ENCODE data around the gene KIAA1755.

The KIAA1755 gene

GRCh38 chr20:38168791-38169589 lies 91.5 kb downstream of the KIAA1755 start:
- no peak overlapping the region for H3K4me3 ChIP-seq (replicated peaks; ENCODE audit: low read depth, low read length)
- TF ChIP-seq, protein P1, sequence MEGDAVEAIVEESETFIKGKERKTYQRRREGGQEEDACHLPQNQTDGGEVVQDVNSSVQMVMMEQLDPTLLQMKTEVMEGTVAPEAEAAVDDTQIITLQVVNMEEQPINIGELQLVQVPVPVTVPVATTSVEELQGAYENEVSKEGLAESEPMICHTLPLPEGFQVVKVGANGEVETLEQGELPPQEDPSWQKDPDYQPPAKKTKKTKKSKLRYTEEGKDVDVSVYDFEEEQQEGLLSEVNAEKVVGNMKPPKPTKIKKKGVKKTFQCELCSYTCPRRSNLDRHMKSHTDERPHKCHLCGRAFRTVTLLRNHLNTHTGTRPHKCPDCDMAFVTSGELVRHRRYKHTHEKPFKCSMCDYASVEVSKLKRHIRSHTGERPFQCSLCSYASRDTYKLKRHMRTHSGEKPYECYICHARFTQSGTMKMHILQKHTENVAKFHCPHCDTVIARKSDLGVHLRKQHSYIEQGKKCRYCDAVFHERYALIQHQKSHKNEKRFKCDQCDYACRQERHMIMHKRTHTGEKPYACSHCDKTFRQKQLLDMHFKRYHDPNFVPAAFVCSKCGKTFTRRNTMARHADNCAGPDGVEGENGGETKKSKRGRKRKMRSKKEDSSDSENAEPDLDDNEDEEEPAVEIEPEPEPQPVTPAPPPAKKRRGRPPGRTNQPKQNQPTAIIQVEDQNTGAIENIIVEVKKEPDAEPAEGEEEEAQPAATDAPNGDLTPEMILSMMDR (IDR thresholded peaks at IDR 0.05; ENCODE audit: low read depth, low read length, missing control alignments): no peak
- DNase-seq (ENCODE audit: extremely low read depth, low read depth): no peak

- DNase-seq (ENCODE audit: extremely low read depth, low read depth): peak; percentile 57
- TF ChIP-seq, protein P1 (IDR thresholded peaks at IDR 0.05; ENCODE audit: low read depth, low read length, missing control alignments): no peak
- H3K4me3 ChIP-seq (replicated peaks; ENCODE audit: low read depth, low read length): no peak overlapping the region
These were observed 92.4 kb downstream of the KIAA1755 start for GRCh38 chr20:38167851-38168760.

DNA sequence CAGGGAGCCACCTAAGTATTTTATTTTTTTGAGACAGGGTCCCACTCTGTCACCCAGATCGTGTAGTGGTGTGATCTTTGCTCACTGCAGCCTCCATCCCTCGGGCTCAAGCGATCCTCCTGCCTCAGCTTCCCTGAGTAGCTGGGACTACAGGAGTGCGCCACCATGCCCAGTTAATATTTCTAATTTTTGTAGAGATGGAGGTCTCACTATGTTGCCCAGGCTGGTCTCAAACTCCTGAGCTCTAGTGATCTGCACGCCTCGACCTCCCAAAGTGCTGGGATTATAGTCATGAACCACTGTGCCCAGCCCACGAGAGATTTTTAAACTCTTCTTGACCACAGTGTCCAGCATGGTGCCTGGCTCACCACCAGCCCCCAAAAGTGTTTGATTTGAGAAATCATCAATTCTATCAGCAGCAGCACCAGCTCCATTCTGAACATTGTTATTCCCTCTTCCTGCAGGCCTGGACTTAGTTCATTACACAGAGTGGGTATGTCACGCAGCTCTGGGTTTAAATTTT lies 93.1 kb downstream of the KIAA1755 start:
- no peak for DNase-seq (ENCODE audit: extremely low read depth, low read depth)
- no peak overlapping the region for H3K4me3 ChIP-seq (replicated peaks; ENCODE audit: low read depth, low read length)
- TF ChIP-seq, protein P1 (IDR thresholded peaks at IDR 0.05; ENCODE audit: low read depth, low read length, missing control alignments): no peak

DNA sequence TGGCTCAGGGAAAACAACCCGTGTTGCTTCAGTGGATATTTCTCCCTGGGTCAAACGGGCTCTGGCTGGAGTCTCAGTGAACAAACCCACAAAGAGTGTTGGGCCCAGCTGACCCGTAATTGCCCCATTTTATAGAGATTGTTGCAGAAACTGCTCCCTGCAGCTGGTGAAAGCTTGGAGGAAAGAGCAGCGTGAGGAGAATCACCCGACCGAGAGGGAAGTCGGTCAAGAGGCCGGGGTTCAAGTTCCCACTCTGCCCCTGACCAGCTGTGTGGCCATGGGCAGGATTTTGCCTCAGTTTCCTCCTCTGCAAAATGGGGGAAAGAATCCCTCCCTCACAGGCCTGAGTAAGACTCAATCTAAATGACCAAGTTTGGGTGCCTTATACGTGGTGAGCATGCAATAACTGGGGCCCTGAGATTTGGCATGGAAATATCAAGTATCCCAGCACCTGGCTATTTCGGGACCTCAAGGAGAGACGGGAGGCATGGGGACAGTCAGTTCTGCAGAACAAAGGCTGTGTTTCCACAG lies 93.8 kb downstream of the KIAA1755 start:
- TF ChIP-seq, protein P1 (IDR thresholded peaks at IDR 0.05; ENCODE audit: low read depth, low read length, missing control alignments): no peak
- no peak overlapping the region for H3K4me3 ChIP-seq (replicated peaks; ENCODE audit: low read depth, low read length)
- no peak for DNase-seq (ENCODE audit: extremely low read depth, low read depth)

DNA sequence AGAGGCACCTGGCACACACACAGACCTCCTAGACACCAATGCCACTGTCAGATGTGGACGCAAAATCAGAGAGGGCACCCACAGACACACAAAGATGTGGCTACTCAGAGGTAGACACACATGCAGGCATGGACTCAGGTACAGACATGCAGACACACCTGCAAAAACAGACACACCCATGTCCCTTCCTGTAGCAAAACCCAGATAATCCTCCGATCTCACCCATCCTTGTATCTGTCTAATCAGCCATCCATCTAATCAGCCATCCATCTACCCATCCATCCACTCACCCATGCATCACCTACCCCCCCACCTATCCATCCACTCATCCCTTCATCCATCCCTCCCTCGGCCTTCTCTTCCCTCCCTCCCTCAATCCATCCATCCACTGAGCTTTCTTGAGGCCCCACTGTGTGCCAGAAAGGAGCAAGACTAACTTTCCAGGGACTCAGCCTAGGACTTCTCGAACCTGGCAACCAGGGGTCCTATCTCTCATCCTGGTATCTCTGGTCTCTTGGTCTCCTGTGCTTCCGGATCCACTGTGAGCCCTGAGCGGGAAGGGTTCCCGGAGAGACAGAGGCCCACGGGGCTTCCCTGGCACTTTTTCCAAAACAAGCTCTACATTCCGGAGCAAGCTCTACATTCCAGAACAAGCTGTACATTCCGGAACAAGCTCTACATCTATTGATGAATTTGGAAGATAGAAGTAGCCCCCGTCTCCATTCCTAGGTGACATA lies 94.4 kb downstream of the KIAA1755 start:
- DNase-seq (ENCODE audit: extremely low read depth, low read depth): no peak

More for the DNA sequence above, 94.4 kb downstream of the KIAA1755 start:
- TF ChIP-seq, protein P1 (IDR thresholded peaks at IDR 0.05; ENCODE audit: low read depth, low read length, missing control alignments): no peak
- H3K4me3 ChIP-seq (replicated peaks; ENCODE audit: low read depth, low read length): no peak overlapping the region
